Gastroesophageal sphincter (tissue), 3 donors: ENCODE measurements around the gene SULT1C4.

ENCODE experiments used
- EP300 ChIP-seq: sonication (generic); formaldehyde crosslinking; IDR thresholded peaks from one replicate; pipeline ENCODE4 v1.6.1; 2017; ENCODE audit warnings: antibody characterized with exemption, mild to moderate bottlenecking
- POLR2A ChIP-seq, 2 donors: fragments of 450-650 bp; IDR thresholded peaks; one replicate each; pipeline ENCODE4 v1.6.1; 2017; ENCODE audit warnings: antibody characterized with exemption in 2 of 2, mild to moderate bottlenecking in 2 of 2, moderate library complexity in 1 of 2
- POLR2AphosphoS5 ChIP-seq: sonication (generic); formaldehyde crosslinking; IDR thresholded peaks from one replicate; pipeline ENCODE4 v1.6.1; 2017; ENCODE audit warnings: antibody characterized with exemption
- TF ChIP-seq, protein P1 (sequence below), 4 experiments: fragments of 200-600 bp in 2 of 4; fragments of 450-650 bp in 2 of 4; sonication (generic) in 1 of 4; IDR thresholded peaks; one replicate each; pipeline ENCODE4 v1.5.1; 2017 to 2019; ENCODE audit warnings: antibody characterized with exemption in 4 of 4, mild to moderate bottlenecking in 2 of 4, moderate library complexity in 2 of 4

GRCh38 chr2:108377401-108377800, 353 bp upstream of the SULT1C4 start:
- TF ChIP-seq, protein P1, sequence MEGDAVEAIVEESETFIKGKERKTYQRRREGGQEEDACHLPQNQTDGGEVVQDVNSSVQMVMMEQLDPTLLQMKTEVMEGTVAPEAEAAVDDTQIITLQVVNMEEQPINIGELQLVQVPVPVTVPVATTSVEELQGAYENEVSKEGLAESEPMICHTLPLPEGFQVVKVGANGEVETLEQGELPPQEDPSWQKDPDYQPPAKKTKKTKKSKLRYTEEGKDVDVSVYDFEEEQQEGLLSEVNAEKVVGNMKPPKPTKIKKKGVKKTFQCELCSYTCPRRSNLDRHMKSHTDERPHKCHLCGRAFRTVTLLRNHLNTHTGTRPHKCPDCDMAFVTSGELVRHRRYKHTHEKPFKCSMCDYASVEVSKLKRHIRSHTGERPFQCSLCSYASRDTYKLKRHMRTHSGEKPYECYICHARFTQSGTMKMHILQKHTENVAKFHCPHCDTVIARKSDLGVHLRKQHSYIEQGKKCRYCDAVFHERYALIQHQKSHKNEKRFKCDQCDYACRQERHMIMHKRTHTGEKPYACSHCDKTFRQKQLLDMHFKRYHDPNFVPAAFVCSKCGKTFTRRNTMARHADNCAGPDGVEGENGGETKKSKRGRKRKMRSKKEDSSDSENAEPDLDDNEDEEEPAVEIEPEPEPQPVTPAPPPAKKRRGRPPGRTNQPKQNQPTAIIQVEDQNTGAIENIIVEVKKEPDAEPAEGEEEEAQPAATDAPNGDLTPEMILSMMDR (IDR thresholded peaks at IDR 0.05), result no peak
- TF ChIP-seq POLR2A (IDR thresholded peaks at IDR 0.05) (no peak), EP300 (no peak), POLR2AphosphoS5 (no peak)
